HUES64 (cell line): ENCODE data around the gene GNG12.
A peak's percentile ranks its signal among the peaks of the same experiment; 100 is the strongest.

Experiments
- H3K27ac ChIP-seq: 2 replicates; pipeline ENCODE4 v1.7.0; 2013; ENCODE audit warnings: low read depth, low read length, inconsistent platforms
- H3K27me3 ChIP-seq: 2 replicates; pipeline ENCODE4 v1.6.1; 2013; ENCODE audit warnings: mild to moderate bottlenecking, low read length; ENCODE audit not compliant: insufficient read depth
- H3K36me3 ChIP-seq: 2 replicates; pipeline ENCODE4 v1.6.1; 2013; ENCODE audit warnings: mild to moderate bottlenecking, low read length; ENCODE audit not compliant: insufficient read depth
- H3K4me1 ChIP-seq: 2 replicates; pipeline ENCODE4 v1.6.1; 2013; ENCODE audit warnings: mild to moderate bottlenecking, low read length, moderate library complexity; ENCODE audit not compliant: insufficient read depth
- H3K4me3 ChIP-seq: 2 replicates; pipeline ENCODE4 v1.5.1; 2013; ENCODE audit warnings: mild to moderate bottlenecking, low read length, moderate library complexity
- H3K9ac ChIP-seq: 2 replicates; pipeline ENCODE4 v1.6.1; 2013; ENCODE audit warnings: mild to moderate bottlenecking, low read depth, low read length
- H3K9me3 ChIP-seq: 2 replicates; pipeline ENCODE4 v1.6.1; 2013; ENCODE audit warnings: low read depth, low read length; ENCODE audit not compliant: insufficient read depth
- WGBS: fragments of 150-250, 120-280 bp; methylation state at CpG from one replicate; pipeline ENCODE4 v1.1.7; 2013; ENCODE audit warnings: missing lambda C conversion rate; 5-methylcytosine and 5-hydroxymethylcytosine counted together

Gene GNG12

DNA sequence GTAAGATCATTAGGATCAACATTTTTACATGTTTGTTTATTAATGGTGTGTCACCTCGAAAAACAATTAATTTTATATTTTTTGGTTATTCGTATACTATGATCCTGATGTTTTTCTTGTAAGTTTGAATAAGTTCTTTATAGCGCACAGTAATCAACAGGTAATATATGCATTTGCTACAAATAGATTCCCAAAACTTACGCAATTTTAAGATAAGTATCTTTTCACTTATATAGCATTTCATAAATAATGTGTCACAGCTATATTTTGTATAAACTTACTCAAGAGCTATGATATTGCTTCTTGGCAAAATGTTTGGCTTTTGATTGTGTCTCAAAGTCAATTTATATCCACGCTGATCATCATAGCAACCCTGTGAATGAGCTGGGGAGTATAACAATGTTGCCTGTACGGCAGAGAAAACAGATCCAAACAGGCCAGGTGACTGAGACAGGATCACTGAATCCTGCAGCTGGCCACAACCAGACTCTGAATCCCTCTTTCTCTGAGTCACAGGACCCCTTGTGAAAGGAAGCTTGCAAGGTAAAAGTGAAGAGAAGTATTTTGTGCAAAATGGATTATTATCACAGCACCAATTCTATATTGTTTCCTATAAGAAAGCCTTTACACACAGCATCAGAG lies 48.6 kb downstream of the GNG12 start:
- Histone ChIP-seq H3K36me3 (no peaks in the 10 kb centered on the region), H3K27me3 (no peaks in the 10 kb centered on the region), H3K4me3 (no peak overlapping the region), H3K9ac (no peak overlapping the region), H3K9me3 (no peaks in the 10 kb centered on the region), H3K27ac (no peak overlapping the region), H3K4me1 (peaks cover 5% of the 10 kb centered on the region; the same call in 1 of the 2 replicates)
- 95% methylated on average over 3 of the region's 6 CpGs for WGBS

DNA sequence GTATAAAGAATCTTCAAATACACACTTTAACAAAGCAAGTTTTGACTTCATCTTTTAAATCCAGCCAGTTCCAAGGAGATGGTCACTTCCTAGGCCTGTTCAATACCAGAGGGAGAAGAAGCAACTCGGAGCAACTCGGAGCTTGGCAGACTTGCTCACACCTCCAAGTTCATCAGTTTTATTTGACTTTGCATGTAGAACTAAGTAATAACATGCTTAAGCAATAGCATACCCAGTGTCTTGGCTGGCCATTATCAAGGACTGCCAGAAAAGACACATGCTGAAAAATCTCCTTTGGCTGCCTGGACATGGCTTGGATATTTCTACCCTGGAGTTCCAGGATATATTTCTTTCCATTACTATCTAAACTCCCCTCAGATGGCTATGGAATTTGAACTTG lies 52.6 kb downstream of the GNG12 start:
- H3K9me3 ChIP-seq = no peaks in the 10 kb centered on the region
- H3K9ac ChIP-seq = no peak overlapping the region
- 95% methylated on average over 2 of the region's 2 CpGs for WGBS
- H3K36me3 ChIP-seq = no peaks in the 10 kb centered on the region
- H3K27ac ChIP-seq = no peak overlapping the region
- no peak overlapping the region for H3K4me3 ChIP-seq
- no peaks in the 10 kb centered on the region for H3K4me1 ChIP-seq
- no peaks in the 10 kb centered on the region for H3K27me3 ChIP-seq

DNA sequence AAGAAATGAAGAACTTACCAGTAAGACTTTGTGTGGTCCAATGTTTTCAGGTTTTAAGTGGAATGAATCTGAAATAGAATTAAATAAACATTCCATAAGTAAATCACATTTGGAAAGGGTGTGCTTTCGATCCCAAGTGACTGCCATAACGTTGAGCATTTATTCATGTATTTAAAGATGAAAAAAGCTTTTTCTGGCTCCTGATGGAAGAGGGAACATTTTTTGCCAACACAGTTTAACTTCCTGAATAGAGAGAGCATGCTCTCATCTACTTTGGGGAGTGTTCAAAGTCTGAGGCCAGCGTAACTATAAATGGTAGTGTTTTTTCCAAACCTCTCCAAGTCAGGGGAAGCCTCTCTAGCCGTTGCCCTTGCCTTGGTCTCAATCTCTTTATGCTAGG lies 55.8 kb downstream of the GNG12 start:
- no peak overlapping the region for H3K4me3 ChIP-seq

DNA sequence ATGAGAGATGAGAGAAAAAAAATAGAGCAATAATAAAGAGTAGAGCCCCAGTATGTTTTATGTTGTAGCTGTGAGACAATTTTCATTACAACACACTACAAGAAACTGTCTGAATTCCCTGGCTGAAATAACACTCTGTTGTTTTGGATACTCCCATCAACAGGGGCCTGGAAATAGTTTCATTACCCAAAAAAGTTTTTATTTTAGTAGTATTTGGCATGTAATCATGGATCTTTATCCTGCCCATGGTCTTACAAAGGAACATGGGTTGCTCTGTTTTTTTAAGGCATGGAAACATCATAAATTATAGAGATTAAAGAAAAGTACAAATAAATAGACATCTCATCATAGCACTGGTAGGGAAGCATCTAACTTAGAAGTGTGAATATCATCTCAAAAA lies 56.3 kb downstream of the GNG12 start:
- Histone ChIP-seq H3K9ac (no peak overlapping the region), H3K4me3 (no peak overlapping the region), H3K36me3 (no peaks in the 10 kb centered on the region), H3K27ac (no peak overlapping the region), H3K27me3 (no peaks in the 10 kb centered on the region), H3K4me1 (no peaks in the 10 kb centered on the region), H3K9me3 (no peaks in the 10 kb centered on the region)

More for the DNA sequence above, 55.8 kb downstream of the GNG12 start:
- H3K4me1 ChIP-seq = no peaks in the 10 kb centered on the region
- no peaks in the 10 kb centered on the region for H3K9me3 ChIP-seq
- 93% methylated on average over 4 of the region's 4 CpGs for WGBS
- no peak overlapping the region for H3K9ac ChIP-seq
- no peaks in the 10 kb centered on the region for H3K27me3 ChIP-seq
- H3K27ac ChIP-seq = no peak overlapping the region
- no peaks in the 10 kb centered on the region for H3K36me3 ChIP-seq

DNA sequence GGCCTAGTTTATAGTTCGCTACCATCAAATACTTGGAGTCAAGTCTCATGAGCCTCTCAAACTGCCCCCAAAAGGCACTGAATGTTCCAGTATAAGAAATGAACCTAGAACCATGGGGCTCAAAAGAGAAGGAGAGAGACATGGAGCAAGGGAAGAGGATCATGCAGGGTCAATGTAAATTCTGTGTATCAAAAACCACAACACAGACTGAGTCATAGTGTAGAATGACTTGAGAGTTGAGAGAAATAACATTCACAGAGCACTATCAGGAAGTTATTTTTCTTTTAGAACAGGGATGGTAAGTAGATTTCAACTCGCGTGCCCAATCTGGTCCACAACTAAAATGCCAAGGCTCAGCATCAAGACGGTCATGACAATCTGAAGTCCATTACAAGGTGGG lies 59.8 kb downstream of the GNG12 start:
- Histone ChIP-seq H3K27ac (no peak overlapping the region), H3K9me3 (no peaks in the 10 kb centered on the region), H3K4me3 (no peak overlapping the region), H3K9ac (no peak overlapping the region), H3K36me3 (no peaks in the 10 kb centered on the region), H3K27me3 (no peaks in the 10 kb centered on the region), H3K4me1 (no peaks in the 10 kb centered on the region)
- WGBS = 100% methylated on average over 4 of the region's 4 CpGs

DNA sequence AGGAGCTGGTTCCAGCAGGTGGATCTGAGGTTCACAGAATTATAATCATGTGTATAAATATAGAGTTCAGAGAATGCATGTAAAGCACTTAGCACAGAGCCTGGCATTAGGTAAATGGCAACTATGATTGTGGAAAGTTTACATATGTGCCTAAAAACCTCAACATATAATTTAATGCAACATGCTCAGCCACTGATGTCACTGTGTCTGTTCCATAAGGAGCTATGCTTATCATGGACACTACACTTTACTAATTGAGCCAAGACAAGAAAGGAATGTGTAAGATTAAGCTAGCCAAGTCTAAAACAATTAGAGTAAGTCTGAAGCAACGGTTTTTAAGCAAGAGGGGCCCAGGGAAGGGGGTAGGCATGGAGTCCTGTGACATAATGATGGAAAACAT lies 61.5 kb downstream of the GNG12 start:
- H3K36me3 ChIP-seq = no peaks in the 10 kb centered on the region
- no peak overlapping the region for H3K27ac ChIP-seq
- no peaks in the 10 kb centered on the region for H3K9me3 ChIP-seq
- 92% methylated on average over 1 of the region's 1 CpG for WGBS
- no peaks in the 10 kb centered on the region for H3K27me3 ChIP-seq
- H3K4me3 ChIP-seq = no peak overlapping the region
- no peak overlapping the region for H3K9ac ChIP-seq
- peaks cover 9% of the 10 kb centered on the region for H3K4me1 ChIP-seq

DNA sequence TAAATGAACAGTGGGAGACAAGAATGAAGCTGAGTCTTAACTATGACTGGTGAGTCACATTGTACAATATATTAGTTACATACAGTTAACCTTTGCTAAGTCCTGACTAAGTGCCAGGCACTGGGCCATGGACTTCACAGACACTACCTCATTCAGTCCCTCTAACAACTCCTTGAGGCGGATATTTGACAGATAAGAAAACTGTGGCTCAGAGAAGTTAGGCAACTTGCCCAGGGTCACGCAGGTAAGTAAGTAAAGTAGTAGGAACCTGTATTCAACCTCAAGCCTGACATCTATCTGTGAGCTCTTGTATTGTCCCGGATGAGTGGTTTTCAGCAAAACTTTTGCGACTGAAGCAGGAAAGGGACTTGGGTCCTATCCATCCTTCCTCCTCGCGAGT lies 62.1 kb downstream of the GNG12 start:
- no peak overlapping the region for H3K27ac ChIP-seq
- no peaks in the 10 kb centered on the region for H3K9me3 ChIP-seq
- H3K27me3 ChIP-seq = no peaks in the 10 kb centered on the region
- 85% methylated on average over 6 of the region's 6 CpGs for WGBS
- peaks cover 15% of the 10 kb centered on the region for H3K4me1 ChIP-seq
- no peak overlapping the region for H3K9ac ChIP-seq
- H3K4me3 ChIP-seq = no peak overlapping the region
- no peaks in the 10 kb centered on the region for H3K36me3 ChIP-seq

DNA sequence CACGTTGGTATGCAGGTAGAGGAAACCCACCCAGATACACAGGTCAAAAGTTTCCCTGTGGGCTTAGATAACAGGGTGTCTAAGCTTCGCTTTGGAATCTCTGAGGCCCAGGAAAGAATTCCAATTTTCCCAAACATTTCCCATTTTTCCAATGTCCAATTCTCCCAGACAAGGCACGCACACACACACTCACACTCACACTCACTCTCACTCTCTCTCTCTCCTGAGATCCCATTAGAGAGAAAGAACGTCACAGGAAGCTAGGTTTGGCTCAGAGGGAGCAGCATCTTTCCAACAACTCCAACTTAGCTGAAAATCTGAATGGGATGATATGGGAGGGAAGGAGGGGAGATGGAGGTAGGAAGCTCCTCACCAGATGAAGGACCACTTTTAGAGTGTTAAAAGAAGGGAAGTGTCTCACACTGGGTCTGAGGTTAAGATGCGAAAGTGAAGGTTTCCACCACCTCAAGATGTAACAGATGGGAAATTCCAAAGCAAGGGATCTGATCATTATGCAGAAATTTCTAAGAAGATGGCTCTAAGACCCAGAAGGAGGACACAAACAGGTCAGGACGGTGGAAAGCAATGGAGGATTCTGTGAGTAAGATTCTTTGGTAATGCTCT lies 63.5 kb downstream of the GNG12 start:
- Histone ChIP-seq H3K4me1 (peaks cover 15% of the 10 kb centered on the region), H3K27me3 (no peaks in the 10 kb centered on the region), H3K9ac (no peak overlapping the region), H3K4me3 (no peak overlapping the region), H3K9me3 (no peaks in the 10 kb centered on the region), H3K36me3 (no peaks in the 10 kb centered on the region), H3K27ac (no peak overlapping the region)
- 93% methylated on average over 6 of the region's 6 CpGs for WGBS

DNA sequence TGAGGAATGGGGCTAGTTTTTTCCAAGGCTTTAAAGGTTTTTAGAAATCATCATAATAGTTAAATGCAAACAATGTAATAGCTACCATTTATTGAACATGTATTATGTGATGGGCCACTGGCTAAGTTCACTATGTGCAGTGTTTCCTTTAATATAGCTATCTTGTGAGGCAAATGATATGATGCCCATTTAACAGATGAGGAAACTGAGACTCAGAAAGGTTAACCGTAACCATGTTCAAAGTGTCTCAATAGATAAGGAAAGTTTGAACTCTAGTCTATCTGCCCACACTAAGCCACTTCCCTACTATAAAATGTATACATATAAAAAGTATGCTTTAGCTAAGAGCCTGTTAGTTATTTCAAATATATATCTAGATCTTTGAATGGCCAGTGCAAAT lies 64.8 kb downstream of the GNG12 start:
- Histone ChIP-seq H3K9me3 (no peaks in the 10 kb centered on the region), H3K4me1 (peaks cover 15% of the 10 kb centered on the region), H3K36me3 (no peaks in the 10 kb centered on the region), H3K4me3 (no peak overlapping the region), H3K27me3 (no peaks in the 10 kb centered on the region), H3K27ac (no peak overlapping the region), H3K9ac (no peak overlapping the region)
- 100% methylated on average over 1 of the region's 1 CpG for WGBS

DNA sequence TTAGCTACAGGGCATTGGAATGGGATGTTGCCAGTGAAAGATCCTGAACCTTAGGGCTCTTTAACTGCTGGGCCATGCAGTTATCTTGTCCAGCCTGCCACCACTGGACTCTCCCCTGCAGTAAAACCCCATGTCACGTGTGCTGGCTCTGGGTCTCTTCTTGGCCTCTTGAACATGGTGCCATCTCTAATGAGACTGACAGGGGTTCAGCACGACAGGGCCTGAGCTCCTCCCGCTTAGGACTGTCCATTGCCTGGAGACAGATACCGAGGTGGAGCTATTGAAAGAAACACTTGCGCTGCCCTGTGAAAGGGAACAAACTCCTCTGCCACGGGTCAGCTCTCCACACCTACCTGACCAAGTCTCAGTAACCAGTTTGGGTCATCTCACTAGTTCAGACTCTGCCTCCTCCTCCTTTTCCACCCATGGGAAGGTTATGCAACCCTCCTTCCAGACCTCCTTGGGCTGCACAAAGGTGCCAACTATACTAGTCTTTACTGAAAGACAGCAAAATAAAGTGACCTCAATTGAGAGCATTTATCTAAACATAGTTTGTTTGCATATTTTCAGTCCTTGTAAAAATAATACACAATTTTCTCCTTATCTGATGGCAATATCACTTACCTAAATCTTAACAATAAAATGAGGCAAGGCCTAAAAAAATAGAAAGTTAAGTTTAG lies 66.0 kb downstream of the GNG12 start:
- 89% methylated on average over 6 of the region's 6 CpGs for WGBS
- H3K9ac ChIP-seq = no peak overlapping the region
- H3K27me3 ChIP-seq = no peaks in the 10 kb centered on the region

DNA sequence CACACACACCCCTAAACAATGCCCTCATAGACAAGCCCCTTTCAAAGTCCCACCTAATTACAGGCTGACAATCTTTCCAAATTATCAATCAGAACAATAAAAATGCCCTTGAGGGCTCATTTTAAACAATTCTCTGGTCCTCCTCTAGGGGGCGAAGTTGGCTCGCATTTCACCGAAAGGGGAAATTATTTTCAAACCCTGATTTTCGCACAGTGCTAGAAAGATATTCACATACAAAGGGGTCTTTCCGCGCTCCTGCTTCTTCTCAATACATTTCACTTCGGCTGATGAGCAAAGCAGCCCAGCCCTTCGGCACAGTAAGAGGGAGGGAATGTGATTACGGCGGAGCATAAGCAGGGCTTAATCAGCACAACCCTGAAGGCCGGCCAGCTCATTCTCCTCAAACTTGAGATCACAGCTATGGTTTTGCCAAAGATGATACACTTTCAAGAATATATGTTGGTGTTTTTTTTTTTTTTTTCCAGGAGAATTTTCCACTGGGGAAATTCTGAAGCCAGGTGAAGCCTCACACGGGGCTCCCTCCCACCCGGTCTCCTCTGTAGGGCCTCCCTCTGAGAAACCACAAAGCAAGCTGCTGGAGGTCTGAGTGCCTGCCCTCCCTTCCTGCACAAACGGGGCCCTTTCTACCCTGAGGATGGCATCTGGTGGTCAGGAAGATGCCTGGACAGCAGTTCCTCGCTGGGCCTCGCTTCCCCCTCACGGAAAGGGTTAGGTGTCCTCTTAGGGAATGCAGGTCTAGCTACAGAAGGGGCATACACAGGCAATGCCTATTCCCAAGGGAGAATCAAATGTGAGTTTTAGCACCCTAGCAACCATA lies 66.9 kb downstream of the GNG12 start:
- Histone ChIP-seq H3K4me1 (peaks cover 15% of the 10 kb centered on the region), H3K27me3 (no peaks in the 10 kb centered on the region), H3K4me3 (peak overlapping the region; percentile 38), H3K9me3 (no peaks in the 10 kb centered on the region), H3K27ac (no peak overlapping the region), H3K36me3 (no peaks in the 10 kb centered on the region), H3K9ac (peak overlapping the region; percentile 38; the same call in 1 of the 2 replicates)
- WGBS = 20% methylated on average over 17 of the region's 17 CpGs

More for the DNA sequence above, 66.0 kb downstream of the GNG12 start:
- Histone ChIP-seq H3K27ac (no peak overlapping the region), H3K36me3 (no peaks in the 10 kb centered on the region), H3K9me3 (no peaks in the 10 kb centered on the region), H3K4me1 (peaks cover 15% of the 10 kb centered on the region), H3K4me3 (no peak overlapping the region)
